Fibroblast of skin of right biceps (primary cell): ENCODE data around the gene S100A6.

ENCODE experiments used
- DNase-seq: peaks from one replicate; pipeline ENCODE4 v3.0.0-alpha.2; 2013

The S100A6 gene

DNA sequence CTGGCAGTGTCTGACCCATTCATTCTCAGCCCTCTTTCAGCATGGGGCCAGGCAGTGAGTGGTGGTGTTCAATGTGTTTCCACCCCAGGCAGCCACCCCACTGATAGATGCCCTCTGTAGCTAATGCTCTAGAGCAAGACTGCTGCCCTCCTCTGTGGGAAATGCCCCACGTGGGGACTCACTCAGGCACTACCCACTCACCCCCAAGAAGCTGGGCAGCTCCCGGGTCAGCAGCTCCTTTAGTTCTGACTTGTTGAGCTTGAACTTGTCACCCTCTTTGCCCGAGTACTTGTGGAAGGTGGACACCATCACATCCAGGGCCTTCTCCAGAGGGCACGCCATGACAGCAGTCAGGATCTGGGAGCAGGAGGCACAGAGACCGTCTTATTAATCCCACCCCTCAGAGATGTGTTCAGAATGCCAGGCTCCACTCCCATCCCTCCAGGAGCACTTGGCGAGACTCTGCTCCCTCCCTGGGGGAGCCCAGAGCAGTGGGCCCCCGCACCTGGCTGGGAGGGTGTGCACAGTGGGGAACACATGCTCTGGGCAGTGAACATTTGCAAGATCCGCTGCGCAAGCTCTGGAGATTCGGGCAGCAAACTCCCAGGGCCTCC is 8.8 kb upstream of the S100A6 start:
- no peak for DNase-seq

GRCh38 chr1:153543736-153544135 is 7.9 kb upstream of the S100A6 start:
- no peak for DNase-seq

GRCh38 chr1:153542956-153543711 is 7.3 kb upstream of the S100A6 start:
- no peak for DNase-seq

DNA sequence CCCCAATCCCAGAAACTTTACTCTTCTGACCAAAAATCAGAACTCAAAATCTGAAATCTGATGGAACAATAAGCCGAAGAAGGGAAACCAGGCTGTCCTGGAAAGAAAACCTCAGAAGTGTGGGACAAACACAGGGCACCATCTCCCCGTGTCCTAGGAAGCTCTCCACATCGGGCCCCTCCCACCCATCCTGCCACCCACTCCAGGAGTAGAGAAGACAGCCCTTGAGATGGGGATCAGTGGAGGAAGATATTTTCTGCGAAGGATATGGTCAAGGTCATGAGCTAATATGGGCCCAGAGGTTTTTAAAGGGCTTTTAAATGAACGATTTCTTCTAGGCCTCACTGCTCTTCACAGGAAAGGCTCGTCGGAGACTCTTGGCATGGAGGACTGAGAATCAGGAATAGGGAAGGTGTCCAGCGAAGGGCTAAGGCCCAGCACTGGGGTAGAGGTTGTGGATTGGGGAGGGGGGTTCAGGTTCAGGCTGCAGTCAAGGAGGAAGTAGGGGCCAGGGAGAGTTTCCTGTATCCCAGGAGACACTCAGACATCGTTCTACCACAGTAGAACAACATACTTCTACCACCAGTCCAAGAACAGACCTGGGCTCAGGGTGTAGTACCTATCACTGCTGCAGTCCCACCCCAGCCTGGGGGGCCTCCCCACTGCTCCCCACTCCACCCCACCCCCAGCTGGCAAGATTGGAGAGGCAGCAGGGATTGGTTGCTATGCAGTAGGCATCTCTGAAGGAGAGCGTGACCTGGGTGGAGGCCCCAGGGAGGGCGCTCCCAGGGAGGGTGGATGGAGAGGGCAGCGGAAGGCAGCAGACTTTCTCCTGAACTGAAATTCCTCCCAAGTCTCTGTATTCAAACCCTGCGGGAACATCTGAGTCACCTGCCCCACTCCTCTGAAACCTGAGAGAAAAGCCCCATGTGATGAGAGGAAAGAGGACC is 6.1 kb upstream of the S100A6 start:
- DNase-seq = no peak

DNA sequence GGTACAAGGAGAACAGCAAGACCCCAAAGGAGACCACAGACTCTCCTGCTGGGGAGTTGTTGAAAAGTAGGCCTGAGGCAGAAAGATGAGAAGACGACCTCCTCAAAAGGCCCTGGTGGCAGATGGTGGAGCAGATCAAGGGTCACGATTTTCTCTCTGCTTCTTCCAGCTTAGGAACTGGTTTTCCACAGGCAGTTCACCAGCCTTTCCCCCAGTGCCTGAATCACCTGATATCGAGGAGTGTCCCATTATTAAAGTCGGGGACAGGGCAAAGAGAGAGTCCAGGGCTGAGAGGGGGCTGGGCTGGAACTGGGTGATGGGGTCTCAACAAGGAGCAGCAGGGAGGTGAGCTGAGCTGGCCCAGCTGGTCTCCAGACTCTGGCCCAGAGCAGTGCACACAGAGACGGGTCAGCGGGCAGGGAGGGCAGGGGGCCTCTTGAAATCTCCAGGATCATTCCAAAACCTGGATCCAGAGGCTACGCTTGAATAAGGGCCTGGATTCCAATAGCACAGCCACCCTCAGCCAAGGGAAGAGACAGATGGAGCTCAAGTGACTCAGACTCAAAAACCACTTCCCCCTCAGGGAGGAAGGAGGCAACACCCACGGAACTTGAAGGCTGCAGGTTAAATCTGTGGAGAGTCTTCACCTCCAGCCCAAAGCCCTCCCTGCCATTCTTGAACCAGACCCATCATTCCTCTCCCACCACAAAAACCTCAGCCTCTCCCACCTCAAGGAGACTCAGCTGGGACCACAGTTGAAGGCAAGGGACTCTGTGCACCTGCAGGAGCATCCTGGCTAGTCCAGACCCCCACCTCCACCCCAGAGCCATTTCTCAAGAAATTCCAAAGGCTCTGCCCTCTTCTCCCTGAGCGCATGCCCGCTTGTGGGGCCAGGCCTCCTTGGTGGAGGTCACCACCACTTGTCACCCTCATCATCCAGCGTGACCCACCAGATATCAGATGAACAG is 4.9 kb upstream of the S100A6 start, which contains the start of gene S100A5:
S100A5 (minus strand) TSS at position 541 of the 968 bp plus-strand sequence. CDS start 743 bp downstream, outside the sequence.
- peak; percentile 69 for DNase-seq

DNA sequence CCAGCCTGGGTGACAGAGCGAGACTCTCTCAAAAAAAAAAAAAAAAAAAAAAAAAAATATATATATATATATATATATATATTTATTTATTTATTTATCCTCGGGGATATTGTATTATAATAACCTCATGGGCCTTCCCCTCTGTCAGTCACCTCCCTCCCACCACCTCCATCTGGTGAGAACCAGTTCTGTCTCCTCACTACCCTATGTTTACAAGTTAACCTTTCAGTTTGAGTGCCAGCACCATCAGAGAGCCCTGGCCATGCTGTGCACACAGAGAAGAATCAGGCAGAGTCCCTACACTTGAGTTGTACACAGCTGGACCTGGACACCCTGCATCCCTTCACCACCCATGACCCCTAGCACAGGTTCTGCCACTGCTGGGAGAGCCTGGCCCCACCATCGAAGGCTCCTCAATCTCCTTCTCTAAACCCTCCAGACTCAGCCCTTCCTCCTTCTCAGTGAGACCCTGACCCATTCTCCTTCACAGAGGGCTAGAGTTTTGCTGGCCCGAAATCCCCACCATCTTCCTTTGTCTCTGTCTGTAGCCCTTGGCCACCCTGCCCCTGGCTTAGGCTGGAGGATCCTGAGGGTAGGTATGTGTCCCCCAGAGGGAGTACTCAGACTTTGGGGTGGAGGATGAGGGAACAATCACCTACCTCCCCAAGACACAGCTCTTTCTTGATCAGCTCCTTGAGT is 3.8 kb upstream of the S100A6 start:
- no peak for DNase-seq

DNA sequence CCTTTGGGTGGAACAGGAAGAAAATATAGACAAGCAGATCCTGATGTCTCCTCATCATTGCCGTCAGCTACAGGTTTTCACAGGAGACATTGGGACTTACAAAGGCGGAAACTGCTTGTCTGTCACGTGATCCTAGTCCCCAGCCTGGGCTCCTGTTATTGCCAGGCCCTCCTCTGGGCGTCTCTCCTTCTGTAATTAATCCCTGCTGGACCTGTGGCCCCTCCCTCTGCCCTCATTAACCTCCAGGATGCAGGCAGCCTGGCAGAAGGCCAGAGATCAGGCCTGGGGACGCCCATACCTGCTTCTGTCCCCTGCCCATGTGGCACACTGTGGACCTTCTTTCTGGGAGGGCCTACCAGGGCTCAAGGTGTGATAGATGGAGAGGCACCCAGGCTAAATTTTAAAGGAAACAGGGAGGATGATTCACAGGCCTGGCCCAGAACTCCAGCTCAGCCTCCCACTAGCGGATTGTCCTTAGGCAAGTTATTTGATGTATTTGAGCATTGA is 2.6 kb upstream of the S100A6 start:
- DNase-seq = peak; percentile 43

DNA sequence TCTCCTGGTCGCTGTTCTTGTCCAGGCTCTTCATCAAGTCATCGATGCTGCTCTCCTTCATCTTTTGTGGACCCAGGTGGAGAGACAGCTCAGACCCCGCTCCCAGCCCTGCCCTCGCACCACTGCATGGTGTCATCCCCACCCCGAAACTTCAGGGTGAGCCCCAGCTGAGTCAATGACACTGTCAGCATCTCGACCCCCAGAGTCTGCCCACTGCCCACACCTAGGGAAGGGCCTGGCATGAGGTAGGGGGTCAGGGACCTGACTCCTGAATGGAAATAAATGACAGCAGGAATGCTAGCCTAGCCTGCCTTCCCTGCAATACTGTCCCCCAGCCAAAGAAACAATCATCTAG is 1.6 kb upstream of the S100A6 start:
- no peak for DNase-seq

DNA sequence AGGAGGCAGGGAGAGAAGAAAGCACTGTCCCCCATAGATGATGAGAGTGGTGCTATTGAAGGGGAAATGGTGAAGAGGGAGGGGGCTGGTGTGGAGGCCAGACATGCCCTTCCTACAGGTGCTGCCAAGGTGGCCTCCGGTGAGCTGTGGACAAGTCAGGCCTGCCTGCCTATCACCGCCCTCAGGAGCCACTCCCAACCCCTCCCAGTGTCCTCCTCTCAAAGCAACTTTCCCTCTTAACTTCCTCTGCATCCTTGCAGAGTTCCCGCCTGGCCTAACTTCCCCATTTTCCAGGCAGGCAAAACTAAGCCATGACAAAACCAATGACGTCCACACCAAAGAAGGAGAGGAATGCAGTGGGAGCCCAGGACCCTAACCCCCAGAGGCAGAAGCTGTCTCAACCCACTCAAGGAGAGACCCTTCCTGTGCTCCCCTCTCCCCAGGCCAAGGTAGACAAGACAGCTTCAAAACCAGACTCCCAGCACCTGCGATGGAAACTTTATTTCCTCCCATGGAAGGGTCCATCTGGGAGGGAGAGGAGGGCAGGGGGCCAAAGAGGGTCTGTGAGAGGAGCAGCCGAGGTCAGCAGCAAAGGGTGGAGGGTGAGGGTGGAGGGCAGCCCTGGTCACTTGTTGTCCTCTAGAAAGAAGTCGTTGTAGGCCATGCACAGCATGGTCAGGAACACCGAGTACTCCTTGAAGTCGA is 1.0 kb upstream of the S100A6 start:
- no peak for DNase-seq

GRCh38 chr1:153536012-153536670 is 350 bp upstream of the S100A6 start:
- peak; percentile 91 for DNase-seq

- no peak for DNase-seq
Measured at GRCh38 chr1:153534925-153535241, 908 bp downstream of the S100A6 start.

DNA sequence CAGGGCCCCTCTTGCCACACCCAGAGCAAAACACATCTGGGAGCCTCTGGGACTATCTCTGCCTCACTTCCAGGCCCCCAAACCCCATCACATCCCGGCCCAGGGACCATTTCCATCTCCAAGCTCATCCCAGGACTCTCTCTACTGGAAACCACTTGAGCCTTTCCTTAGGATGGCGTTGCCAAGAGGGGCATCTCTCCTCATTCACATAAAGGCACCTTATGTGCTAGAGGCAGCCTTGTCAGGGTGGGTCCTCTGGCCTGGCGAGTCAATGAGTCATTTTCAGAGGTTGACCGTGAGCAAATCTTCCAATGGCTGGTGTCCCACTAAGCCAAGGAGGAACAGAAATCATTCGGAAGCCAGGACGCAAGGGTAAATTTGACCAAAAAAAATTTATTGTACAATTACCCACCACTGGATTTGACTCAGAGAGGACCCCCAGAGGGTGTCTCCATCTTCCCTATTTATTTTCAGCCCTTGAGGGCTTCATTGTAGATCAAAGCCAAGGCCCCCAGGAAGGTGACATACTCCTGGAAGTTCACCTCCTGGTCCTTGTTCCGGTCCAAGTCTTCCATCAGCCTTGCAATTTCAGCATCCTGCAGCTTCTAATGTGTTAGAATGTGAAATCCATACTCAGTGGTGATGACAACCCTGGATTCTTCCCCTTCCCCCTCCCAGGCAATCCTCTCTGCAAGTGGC is 1.4 kb downstream of the S100A6 start:
- DNase-seq = peak; percentile 52

DNA sequence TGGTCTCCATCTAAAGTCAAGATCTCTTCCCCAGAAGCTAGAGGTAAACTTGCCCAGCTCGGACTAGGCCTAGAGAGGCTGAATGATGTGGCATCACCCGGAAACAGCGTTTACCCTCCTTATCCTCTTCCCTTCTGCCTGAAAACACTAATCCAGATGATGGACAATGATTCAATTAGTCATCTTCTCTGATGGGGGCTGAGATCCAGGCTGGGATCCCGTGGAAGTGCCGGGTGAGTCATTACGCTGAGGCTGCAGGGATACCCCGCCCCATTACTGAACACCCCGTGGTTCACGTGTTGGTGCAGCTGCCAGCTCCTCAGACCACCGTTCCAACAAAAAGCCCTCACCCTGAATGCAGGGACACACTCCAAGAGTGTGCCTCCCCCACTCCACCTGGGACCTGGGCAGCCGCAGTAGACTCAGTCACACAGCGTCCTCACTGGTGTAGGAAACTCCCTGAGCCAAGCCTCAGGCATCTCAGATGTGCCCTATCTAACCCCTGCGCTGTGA is 2.0 kb downstream of the S100A6 start:
- peak; percentile 96 for DNase-seq

GRCh38 chr1:153532769-153533599 is 2.8 kb downstream of the S100A6 start:
- DNase-seq = peak; percentile 90

- DNase-seq = no peak
Measured at GRCh38 chr1:153532181-153532580, 3.6 kb downstream of the S100A6 start.

DNA sequence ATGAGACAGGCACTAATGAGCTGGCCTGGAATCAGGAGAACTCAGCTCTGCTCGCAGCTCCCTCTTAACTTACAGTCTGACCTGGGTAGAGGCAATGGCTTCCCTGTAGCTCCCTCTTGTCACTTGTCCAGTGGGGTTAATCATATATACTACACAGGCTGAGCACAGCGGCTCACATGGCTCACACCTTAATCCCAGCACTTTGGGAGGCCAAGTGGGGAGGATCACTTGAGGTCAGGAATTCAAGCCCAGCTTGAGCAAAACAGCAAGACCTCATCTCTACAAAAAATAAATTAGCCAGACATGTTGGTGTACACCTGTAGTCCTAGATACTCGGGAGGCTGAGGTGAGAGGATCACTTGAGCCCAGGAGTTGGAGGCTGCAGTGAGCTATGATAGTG is 4.2 kb downstream of the S100A6 start:
- no peak for DNase-seq

DNA sequence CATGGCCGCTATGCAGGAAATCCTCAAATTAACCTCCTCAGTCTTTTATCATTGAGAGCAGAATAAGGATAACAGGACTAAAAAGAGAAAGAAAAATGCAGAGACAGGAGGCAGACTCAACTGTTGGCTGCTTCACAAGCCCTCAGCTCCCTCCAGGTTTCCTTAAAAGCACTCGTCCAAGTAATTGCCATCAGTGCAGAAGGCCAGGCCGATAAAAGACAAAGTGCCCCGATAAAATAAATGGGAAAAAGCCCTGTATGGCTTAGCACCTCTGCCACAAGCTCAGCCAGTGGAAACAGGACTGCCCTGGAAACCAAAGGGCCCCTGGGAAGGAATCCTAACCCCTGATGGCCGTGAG is 8.1 kb downstream of the S100A6 start:
- DNase-seq = no peak

GRCh38 chr1:153527023-153527682 is 8.6 kb downstream of the S100A6 start:
- DNase-seq = peak; percentile 39
